ENCODE results near the gene AK9. TPM values are rescaled to one million over a fixed set of nuclear protein-coding genes. Genes with fewer than 3 reads are reported as not detected.
"Not testable (repeated sequence)": the region's sequence is repeated elsewhere in the genome, so short reads cannot be mapped to it uniquely, and the experiment has no call there.

AK9 gene
- total RNA-seq, 1 donor from 2014 or later = 12.9 TPM

DNA sequence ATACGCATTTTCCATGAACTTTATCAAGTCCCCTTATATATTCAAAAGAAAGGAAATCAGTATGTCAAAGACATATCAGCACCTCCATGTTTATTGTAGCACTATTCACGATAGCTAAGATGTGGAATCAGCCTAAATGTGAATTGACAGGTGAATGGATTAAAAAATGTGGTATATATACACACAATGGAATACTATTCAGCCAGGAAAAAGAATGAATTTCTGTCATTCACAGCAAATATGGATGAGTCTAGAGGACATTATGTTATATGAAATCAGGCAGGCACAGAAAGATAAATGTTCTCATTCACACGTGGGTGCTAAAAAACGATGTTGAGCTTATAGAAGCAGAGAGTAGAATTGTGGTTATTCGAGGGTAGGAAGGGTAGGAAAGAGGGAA, 5.4 kb upstream of the AK9 start:
- DNase-seq (ENCODE audit: low spot score) = no peak

DNA sequence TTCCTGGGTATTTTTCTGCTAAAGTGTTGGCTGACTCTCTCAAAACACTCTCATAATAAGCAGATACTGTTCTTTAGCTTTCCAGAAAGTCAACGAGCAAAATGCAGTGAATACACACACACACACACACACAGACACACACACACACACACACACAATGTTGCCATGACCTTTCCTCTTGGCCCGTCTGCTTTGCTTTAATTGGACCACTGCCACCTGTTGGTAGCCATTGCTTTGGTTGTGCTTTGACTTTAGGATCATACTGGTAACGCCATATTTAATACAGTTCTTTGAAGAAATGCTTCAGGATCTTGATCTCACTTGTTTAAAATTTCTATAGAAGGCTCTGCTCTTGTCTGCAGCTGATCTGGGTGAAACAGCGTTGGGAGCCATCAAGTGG, 4.5 kb upstream of the AK9 start:
- DNase-seq (ENCODE audit: low spot score) = no peak

DNA sequence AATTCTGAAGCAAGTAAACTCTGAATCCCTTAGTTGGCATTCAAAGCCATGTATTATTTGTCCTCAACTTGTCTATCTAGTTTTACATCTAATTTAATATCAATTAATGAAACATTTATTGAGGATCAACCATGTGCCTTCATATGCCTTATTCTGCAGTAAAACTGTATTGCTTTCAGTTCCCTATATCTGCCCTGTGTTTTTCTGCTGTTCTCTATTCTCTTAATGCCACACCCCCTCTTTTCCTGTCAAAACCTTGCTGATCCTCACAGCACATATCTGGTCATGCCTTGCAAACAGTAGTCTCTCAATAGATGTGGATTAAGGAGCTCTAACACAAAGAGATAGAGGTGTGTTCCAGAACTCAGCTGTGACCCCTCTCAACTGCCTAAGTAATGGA, 2.1 kb upstream of the AK9 start:
- no peak for DNase-seq (ENCODE audit: low spot score)

DNA sequence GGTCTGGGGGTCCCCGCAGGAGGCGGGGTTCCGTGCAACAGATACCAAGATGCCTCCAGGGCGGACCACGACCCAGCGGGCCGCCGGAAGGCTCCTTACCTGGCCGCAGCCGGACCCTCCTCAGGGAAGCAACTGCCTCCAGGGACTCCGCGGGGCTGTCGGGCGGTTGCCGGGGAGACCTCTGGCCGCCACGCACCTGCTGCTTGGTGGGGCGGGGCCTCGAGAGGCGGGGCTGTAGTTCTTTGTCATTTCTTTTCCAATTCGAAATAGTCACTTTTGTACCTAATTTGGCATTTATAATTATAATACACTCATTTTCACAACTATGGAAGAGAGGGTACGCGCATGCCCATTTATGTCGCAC, 647 bp downstream of the AK9 start:
- DNase-seq (ENCODE audit: low spot score) = peak; percentile 68

DNA sequence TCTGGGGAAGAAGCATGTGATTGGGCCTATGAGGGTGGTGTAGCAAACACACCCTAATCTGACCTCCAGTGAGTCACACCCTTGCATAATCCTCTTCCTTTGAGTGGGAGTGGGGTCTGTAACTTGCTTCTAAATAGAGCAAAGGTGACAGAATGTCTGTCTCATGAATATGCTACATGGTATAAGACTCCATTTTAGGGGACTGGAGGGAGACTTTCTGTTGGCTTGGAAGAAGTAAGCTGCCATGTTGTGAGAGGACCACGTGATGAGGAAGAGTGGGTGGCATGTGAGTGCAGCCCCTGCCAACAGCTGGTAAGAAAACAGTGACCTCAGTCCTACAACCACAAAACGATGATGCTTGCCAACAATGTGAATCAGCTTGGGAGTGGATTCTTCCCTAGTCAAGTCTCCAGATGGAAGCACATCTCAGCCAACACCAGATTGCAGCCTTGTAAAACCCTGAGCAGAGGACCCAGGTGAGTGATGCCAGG, 3.7 kb downstream of the AK9 start:
- no peak for DNase-seq (ENCODE audit: low spot score)

DNA sequence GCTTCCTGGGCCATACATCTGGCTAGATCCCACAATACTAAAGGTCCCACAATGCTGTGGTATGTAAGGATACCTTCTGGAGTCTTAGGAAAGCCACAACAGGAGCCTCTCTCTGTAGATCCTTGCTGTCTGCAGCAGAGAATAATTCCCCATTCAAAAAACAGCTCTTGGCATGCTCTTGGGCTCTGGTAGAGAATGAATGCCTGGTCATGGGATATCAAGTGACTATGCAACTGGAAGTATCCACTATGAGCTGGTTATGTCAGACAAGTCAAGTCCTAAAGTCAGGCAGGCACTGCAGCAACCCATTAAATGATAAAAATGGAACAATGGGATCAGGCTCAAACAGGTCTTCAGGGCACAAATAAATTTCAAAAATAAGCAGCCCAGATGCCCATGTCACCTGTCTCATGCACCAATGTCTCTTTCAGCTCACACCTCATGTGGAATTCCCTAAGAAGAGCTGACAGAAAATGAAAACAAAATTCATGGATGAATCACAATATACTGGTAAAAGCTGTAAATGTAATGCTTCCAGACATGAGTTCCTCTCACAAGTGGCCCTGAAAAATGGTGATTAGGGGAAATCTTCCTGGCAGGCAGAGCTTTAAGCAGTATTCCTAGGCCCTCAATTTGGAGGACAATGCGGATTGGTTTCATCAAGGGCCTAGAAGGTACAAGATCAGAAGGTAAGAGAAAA, 4.3 kb downstream of the AK9 start:
- no peak for DNase-seq (ENCODE audit: low spot score)

DNA sequence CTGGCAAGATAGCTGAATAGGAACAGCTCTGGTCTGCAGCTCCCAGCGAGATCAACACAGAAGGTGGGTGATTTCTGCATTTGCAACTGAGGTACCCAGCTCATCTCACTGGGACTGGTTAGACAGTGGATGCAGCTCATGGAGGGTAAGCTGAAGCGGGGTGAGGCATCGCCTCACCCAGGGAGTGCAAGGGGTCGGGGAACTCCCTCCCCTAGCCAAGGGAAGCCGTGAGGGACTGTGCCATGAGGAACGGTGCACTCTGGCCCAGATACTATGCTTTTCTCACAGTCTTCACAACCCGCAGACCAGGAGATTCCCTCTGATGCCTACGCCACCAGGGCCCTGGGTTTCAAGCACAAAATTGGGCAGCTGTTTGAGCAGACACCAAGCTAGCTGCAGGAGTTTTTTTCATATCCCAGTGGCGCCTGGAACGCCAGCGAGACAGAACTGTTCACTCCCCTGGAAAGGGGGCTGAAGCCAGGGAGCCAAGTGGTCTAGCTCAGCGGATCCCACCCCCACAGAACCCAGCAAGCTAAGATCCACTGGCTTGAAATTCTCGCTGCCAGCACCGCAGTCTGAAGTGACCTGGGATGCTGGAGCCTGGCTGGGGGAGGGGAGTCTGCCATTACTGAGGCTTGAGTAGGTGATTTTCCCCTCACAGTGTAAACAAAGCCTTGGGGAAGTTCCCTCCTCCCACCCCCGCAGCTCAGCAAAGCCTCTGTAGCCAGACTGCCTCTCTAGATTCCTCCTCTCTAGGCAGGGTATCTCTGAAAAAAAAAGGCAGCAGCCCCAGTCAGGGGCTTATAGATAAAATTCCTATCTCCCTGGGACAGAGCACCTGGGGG, 12.1 kb downstream of the AK9 start:
- not testable (repeated sequence) for DNase-seq (ENCODE audit: low spot score)

DNA sequence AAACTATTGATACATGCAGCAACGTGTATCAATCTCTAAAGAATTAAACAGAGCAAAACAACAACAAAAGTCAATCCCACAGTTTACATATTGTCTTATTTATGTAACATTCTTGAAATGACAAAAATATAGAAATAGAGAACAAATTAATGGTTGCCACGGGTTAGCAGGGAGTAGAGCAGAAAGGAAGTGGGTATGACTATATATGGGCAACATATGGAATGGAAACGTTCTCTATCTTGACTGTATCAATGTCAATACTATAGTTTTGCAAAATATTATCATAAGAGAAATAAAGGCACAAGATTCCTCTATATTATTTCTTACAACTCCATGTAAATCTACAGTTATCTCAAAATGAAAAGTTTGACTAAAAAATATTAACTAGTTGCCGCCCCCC, 12.8 kb downstream of the AK9 start:
- no peak for DNase-seq (ENCODE audit: low spot score)

DNA sequence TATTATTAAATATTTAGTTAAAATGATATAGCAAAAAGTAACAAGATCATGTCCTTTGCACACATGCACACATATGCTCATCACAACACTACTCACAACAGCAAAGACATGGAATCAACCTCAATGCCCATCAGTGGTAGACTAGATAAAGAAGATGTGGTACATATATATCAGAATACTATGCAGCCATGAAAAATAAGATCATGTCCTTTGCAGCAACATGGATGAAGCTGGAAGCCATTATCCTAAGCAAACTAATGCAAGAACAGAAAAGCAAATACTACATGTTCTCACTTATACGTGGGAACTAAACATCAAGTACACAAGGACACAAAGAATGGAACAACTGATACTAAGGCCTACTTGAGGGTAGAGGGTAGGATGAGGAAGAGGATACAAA, 14.3 kb downstream of the AK9 start:
- no peak for DNase-seq (ENCODE audit: low spot score)

DNA sequence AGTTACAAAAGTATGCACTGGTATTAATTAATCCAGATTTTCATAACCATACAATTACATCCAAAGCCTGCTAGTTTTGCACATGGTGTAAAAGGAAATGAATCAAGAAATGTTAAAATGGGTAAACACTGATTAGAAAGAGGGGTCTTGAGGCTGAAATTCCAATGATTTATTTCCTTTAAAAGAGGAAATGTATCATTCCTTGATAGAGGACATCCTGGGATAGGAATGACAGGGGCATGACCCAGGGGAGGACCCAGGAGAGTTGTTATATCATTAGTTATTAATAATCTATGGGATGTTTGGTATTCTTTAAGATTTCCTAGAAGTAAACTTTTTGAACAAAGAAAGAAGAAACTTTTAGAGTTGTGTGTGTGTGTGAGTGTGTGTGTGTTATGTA, 18.2 kb downstream of the AK9 start:
- no peak for DNase-seq (ENCODE audit: low spot score)

DNA sequence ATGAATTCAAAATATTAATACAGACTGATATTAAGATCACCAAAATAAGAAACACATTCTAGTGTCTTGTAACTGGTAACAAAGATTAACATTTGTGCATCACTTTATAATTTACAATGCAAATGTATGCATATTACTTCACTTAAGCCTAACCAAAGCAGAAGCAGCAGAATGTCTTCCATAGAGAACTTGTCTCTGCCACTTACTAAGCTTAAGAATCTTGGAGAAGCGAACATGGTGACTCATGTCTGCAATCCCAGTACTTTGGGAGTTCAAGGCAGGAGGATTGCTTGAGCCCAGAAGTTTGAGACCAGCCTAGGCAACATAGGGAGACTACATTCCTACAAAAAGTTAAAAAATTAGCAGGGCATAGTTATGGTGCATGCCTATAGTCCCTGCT, 18.8 kb downstream of the AK9 start:
- no peak for DNase-seq (ENCODE audit: low spot score)

DNA sequence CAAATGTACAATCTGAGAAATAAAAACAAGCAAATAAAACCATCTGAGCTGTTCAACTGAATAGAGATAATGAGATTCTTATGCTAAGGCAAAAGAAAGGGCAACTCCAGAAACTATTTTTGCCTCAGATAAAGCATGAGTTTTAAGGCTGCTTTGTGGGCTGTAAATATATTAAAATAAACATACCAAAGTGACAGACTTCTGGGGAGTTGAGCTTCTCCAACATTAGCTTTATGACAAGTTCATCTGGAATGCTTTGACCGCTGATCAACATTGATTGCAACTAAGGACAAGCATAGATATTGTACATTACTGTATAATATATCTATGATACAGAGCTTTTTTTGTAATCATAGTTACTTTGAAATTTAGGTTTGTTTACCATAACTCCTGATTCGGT, 19.3 kb downstream of the AK9 start:
- DNase-seq (ENCODE audit: low spot score) = no peak

DNA sequence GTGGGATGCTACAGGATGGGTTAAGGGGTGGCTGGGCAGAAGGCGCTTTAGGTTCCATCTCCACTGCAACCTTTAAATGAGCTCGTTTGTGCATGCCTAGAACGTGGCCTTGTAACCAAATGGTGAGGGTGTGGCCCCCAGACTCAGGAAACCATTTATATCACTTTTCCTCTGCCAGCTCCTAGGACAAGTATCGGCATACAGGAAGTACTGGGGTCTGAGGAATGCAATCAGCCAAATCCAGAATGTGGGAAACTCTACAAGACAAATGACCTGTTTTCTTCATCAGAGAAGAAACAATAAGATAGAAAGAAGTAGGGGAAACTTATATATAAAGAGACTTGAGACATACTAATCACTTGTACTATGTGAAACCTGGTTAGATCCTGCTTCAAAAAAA, 21.2 kb downstream of the AK9 start:
- no peak for DNase-seq (ENCODE audit: low spot score)

DNA sequence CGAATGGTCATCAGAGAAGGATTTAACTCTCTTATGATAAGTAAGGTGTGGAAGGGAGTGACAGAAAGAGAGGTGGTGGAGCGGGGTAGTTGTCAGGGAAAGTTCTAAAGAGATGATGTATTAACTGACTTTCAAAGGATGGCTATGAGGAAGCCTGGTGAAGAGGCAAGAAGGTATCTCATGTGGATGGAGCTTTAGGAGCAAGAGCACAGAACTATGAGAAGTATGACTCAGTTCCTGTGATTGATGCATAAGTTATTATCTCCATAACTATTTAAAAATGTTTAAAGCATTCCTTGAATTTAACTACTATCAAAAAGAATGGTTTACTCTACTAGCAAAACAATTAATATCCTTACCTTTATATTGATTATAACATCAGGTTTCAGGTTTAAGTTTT, 28.8 kb downstream of the AK9 start:
- no peak for DNase-seq (ENCODE audit: low spot score)

DNA sequence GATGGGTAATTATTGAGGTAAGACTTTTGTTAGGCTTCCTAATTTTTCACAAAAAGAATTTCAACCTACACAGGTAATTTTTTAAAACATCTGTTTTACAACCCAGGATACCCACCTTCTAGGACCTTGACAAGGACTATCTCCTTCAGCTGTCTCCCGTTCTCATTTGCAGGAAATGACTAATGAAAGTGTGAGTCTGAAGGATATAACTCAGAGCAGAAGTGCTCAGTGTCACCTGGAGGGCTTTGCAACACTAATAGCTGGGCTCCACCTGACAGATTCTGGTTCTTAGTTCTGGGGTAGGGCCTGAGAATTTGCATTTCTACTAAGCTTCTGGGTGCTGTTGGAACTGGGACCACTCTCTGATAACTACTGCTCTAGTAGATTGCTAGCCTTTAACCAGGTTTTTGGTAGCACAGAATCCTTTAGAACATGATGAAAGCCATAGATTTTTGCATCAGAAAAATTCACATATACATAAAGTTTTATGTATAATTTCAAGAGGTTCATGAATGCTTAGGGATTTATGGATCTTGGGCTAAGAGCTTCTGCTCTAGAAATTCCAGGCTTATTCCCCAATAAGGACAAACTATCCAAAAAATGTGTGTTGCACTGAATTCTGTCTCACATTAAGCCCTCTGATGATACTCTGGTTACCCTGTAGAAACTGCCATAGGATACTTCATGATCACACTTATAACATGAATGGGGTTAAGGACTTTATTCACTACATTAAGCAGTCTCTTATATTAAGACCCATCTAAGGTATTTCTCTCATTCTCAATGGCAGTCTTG, 30.3 kb downstream of the AK9 start:
- DNase-seq (ENCODE audit: low spot score) = no peak

DNA sequence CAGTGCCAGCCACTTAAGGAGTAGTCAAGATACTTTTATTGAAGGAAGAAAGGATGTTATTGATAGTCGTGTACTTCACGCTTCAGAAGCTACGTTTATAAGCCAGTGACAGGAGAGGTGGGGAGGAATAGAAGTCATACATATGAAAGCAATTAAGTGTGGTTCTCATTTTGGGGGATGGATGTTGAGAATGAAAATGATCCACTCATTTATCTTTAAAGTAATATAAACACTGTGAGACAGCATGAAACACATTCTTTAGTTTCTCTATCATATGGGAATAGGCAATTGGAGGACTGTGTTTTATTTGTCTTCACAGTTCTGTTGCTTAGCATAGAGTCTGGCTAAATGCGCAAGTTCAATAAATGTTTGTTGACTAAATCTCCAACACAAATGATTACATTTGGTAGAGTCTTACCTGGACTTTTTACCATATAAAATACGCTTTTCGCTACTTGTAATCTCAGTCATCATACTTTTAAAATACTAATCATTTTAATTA, 35.2 kb downstream of the AK9 start:
- no peak for DNase-seq (ENCODE audit: low spot score)

DNA sequence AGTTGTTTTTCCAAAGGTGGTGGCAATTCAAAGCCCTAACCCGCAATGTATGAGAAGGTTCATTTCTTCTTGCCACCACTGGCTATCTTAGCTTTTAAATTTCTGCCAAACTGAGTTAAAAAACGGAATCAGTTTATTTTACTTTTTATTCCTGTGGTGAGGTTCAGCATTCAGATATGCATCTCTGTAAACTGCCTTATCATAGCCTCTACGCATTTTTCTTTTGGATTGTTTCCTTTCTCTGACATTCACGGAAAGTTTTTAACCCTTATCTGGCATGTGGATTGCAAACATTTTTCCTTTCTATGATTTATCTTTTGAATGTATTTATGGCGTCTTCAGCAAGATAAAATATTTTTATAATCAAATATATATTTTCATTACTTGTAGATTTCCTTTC, 37.7 kb downstream of the AK9 start:
- DNase-seq (ENCODE audit: low spot score) = no peak

DNA sequence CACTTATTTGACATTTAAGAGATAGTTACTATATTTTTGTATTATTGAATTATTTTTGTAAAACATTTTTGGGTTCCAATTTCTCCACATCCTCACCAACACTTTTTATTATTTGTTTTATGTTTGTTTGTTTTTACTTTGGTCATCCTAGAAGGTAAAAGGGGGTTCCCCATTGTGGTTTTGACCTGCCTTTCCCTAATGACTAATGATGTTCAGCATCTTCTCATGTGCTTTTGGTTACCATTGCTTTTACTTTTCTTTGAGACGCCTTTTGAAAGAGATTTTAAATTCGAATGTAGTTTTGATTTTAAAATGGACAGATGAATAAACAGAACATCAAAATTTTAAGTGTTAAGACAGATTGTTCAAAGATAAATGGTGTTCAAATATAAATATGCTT, 46.9 kb downstream of the AK9 start:
- DNase-seq (ENCODE audit: low spot score) = no peak

DNA sequence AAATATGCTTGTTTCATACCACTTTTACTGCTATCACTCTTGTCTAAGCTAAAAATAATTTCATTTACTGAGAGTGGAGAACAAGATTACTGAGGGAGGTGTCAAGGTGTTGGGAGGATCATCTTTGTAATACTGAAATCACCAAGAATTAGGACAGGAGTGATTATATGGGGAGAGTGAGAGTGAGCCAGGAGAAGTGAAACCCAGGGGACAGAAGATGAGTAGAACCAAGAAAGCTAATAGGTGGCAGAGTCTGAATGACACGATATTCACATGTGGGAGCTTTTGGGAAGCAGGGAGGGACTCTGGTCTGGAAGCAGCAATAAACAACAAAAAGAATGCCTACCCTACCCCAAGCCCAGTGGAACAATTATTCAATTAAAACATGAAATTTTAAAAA, 58.6 kb downstream of the AK9 start:
- DNase-seq (ENCODE audit: low spot score) = no peak

DNA sequence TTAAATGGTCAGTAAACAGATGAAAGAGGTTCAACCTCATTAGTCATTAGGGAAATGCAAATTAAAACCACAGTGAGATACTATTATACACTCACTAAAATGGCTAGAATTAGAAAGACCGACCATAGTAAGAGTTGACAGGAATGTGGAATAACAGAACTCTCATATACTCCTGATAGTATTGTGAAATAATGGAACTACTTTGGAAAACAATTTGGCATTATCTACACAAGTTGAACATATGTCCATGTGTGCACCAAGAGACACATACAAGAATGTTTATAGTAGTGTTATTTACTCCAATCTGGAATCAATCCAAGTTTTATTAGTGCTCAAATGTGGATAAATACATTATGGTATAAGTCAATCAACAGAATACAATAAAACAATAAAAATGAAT, 59.6 kb downstream of the AK9 start:
- DNase-seq (ENCODE audit: low spot score) = no peak

DNA sequence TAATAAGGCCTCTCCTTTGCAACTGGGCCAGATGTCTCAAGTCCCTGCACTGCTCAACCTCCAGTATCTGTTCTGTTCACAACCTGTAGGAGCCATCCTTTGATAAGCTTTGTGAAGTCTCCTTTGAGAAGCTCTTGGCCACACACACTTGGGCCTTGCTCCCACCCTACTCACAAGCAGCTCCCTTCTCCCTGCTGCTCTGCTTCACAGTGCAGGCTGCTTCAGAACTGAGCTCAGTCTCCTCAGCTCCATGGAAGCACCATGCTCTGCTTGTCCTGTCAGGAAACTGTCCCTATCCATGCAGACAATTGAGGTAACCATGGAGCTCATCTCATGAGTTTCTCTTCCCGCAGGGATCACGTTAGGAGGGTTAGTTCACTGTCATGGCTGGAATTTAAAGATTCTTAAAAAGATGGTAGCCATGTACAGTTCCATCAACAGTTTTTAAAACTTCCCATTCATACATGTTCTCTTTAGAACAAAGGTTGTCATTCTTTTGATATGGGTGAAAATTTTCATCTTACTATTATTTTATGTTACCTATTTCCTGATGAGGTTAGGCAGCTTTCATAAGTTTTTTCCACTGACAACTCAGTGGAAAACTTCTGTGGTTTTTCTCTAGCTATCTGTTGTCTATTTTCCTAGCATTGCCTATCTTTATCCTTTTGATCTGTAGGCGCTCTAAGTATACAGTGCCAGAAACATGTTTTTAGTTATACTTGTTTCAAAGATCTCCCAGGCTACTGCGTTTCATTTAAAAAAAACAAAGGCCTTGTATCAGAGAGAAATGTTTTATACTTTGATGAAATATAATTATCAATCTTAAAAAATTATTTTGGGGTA, 62.6 kb downstream of the AK9 start:
- no peak for DNase-seq (ENCODE audit: low spot score)

DNA sequence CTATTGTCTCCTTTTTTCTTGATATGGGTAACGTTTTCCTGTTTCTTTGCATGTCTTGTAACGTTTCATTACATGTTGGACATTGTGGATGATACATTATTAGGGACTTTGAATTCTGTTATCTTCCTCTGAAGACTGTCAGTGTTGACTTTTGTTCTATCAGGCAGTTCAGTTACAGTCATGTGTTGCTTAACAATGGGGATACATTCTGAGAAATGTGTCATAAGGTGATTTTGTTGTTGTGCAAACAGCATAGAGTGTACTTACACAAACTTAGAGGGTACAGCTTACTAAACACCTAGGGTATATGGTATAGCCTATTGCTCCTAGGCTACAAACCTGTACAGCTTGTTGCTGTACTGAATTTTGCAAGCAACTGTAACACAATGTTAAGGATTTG, 64.7 kb downstream of the AK9 start:
- no peak for DNase-seq (ENCODE audit: low spot score)

All from ureter (tissue), 1 donor.